Vagina (tissue), 2 donors: ENCODE results near the gene ATIC.

Experiments
- CTCF ChIP-seq, 3 experiments: fragments of 450-650 bp in 2 of 3; fragments of 200-600 bp in 1 of 3; sonication (generic) in 1 of 3; IDR thresholded peaks; one replicate each; pipeline ENCODE4 v1.5.1; 2017 to 2019; ENCODE audit warnings: antibody characterized with exemption in 3 of 3, mild to moderate bottlenecking in 2 of 3, moderate library complexity in 2 of 3
- POLR2A ChIP-seq, 2 donors: fragments of 450-650 bp; IDR thresholded peaks; one replicate each; pipeline ENCODE4 v1.6.1; 2017; ENCODE audit warnings: antibody characterized with exemption in 2 of 2, mild to moderate bottlenecking in 2 of 2, moderate library complexity in 2 of 2
- POLR2AphosphoS5 ChIP-seq, 2 donors: sonication (generic); formaldehyde crosslinking; IDR thresholded peaks; one replicate each; pipeline ENCODE4 v1.9.0; 2017; ENCODE audit warnings: antibody characterized with exemption in 2 of 2, mild to moderate bottlenecking in 2 of 2, low read depth in 1 of 2; ENCODE audit not compliant: insufficient read depth in 1 of 2

GRCh38 chr2:215397632-215398341, 85.9 kb downstream of the ATIC start:
- TF ChIP-seq CTCF (IDR thresholded peaks at IDR 0.05) (no peak), POLR2AphosphoS5 (IDR thresholded peaks at IDR 0.05; ENCODE audit: insufficient read depth in 1 of 2, low read depth in 1 of 2) (no peak), POLR2A (IDR thresholded peaks at IDR 0.05) (no peak)
